GM21723 (cell line): ENCODE measurements around the gene DPH3.

ENCODE experiments used
- ATAC-seq: cut with Tn5 transposase; IDR thresholded peaks from one replicate; pipeline ENCODE4 v1.9.1; 2021; ENCODE audit warnings: mild to moderate bottlenecking, moderate library complexity; ENCODE audit not compliant: unreplicated experiment

DPH3 gene

DNA sequence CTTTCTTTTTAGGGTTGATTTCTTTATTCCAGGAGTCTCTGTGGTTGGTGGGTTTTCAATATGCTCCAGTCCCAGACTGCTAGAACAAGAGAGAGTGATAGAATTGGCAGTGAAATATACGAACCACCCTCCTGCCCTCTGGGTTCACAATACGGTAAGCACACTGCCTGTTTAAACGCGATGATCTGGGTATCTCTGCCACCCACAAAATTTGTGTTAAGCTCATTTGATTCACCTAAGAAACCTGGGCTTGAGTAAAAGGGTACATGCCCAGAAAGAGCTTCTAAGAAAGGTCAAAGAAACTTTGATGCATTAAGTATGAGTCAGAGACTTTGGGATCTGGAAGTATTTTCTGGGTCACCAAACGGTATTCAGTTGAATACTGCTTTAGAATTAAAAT lies 30.1 kb upstream of the DPH3 start:
- ATAC-seq, result no peak

- peak; percentile 43 for ATAC-seq
These were observed 26.1 kb upstream of the DPH3 start for GRCh38 chr3:16290827-16291196.

DNA sequence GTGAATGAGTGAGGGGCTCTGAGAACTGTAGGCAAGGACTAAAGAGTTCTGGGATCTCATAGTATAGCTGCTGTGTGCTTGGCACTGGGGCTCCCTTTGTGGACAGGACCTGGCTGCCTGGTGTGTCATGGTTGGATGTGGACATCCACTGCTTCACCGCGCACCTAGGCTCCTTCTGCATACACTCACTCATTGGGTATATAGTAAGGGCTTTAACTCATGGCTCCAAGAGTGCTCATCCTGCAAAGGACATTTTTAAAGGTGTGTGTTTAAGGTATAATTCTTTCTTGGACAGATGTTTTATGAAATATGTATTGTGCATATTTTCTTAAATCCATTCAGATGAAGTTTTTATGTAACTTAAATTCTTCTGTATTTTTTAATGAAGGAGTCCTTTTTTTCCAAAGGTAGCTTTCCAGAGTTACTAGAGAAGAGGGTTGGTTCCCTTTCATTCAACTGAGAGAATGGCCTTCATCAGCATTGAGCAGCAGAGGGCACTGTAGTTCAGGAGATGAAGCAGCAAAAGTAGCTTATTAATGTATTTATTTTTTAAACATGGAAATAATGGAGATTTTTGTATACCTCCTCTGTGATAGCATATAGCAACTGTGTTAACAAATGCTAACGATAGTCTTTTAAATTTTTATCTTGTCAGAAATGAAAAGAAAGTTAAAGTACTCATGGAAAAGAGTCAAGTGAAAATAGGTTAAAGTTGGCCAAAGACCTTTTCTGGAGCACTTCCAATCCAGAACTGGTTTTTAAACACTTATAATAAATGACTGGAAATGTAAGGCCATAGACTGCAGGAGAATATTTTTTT lies 25.5 kb upstream of the DPH3 start:
- ATAC-seq, result no peak

DNA sequence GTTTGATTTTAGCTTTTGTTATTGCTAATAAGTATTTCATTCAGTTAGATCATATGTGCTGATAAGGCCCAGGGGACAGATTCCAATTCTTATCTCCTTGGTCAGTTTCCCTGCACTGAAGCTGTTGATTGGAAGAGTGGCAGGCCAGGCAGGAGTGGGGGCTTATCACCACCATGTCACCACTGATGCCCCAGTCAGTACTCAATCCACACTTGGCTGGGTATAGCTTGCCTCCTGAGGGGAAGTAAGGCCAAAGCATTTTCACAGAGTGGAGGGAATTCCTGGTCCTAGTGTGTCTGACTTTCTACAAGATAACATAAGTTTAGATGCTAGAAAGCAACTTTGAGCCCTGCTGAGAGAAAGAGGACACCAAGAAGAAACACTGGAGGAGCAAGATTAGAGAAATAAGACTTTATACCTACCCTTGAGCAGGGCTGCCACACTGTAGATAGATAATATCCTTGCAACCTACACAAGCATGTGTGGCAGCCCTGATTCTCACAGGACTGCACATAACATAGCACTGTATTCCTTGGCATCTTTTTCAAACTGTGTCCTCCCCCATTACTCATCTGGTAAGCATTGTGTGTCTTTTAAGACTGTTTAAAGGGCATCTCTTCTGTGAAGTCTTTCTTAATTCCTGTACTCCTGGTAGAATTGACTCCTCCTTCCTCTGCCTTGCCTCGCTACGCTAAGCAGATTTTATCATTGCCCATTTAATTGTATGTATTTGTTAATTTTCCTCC lies 24.6 kb upstream of the DPH3 start:
- ATAC-seq, result no peak

DNA sequence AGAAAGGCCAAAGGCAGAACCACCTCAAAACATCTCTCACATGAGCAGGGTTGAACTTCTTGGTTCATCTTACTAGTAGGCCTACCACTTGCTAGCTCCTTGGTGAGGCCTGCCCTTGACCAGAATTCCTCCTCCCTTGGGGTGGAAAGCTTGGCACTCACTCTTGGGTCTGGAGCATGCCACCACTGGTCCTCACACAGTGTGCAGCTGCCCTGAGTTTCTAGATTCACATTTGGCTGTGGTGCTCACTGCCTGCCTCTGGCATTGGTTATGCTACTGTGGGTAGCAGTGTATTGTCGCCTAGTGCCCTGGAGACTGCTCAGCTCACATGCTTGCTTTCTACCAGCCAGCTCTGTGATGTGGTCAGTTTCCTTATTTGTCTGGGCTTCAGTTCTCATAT lies 23.9 kb upstream of the DPH3 start:
- no peak for ATAC-seq

GRCh38 chr3:16286751-16287543 lies 22.2 kb upstream of the DPH3 start:
- no peak for ATAC-seq

GRCh38 chr3:16286161-16286560 lies 21.4 kb upstream of the DPH3 start:
- ATAC-seq, result peak; percentile 66

DNA sequence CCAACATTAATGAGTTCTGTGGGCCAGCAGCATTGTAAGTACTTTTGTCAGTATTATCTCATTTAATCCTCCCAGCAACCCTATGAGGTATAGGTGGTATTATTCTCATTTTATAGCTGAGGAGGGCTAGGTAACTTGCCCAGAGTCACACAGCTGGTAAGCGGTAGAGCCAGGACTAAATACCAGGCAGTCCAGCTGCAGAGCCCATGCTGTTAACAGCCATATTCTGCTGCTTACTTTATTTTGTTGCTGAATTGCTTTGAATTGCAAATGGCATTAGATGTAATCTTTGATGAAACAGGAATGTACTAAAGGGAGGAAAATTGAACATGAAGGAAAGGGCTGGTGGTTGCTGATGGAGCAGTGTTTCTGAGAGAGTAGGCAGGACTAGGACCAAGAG lies 19.9 kb upstream of the DPH3 start:
- no peak for ATAC-seq

- no peak for ATAC-seq
These were observed 15.9 kb upstream of the DPH3 start for GRCh38 chr3:16280671-16281070.

GRCh38 chr3:16279010-16279801 lies 14.5 kb upstream of the DPH3 start:
- no peak for ATAC-seq

- no peak for ATAC-seq
These were observed 12.7 kb upstream of the DPH3 start for GRCh38 chr3:16277471-16277870.

DNA sequence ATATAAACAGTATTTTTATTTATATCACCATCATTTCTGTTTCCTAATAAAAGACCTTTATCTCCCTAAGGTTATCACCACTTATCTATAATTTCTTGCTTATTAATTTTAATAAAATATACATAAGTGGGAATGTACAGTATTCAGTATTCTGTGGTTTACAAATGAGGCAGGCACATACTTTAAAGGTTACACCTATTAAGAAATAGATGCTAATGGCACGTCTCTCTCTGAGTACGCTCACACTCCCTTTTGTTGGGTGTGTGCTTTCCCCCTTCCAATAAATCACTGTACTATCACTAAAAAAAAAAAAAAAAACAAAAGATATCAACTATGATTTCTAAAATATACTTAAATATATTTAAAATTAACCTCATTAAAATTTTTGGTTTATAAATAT lies 9.1 kb upstream of the DPH3 start:
- no peak for ATAC-seq

GRCh38 chr3:16272588-16272987 lies 7.8 kb upstream of the DPH3 start:
- no peak for ATAC-seq

DNA sequence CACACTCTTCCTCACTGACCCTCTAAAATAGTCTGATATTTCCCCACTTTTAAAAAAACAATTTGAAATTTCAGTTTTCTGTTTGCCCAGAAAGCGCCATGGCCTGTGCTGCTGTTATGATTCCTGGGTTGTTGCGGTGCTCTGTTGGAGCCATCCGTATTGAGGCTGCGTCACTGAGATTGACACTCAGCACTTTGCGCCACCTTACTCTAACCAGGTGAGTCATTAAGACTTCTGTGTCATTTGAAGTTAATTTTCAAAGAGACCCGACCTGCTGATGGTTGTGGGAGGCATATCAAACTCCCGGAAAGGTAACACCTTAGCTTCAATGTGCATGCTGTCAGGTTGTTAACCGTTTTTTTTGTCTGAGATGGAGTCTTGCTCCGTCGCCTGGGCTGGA lies 6.1 kb upstream of the DPH3 start:
- ATAC-seq, result no peak

DNA sequence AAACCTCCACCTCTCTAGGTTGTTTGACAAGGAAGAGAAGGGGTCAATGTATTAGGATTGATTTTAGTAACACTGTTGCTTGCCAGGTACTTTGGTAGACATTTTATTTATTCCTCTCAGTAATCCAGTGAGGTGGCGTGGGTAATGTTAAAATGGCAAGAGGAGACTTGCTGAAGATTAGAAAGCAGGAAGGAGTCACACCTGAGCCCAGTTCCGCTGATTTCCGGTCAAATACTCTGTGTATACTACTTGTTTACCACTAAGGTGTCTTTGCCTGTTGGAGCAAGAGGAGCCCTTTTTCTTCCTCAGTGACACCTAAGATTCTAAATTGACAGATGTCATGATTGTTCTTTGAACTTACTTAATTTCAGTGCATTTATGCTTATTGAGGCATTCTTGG lies 2.0 kb upstream of the DPH3 start:
- ATAC-seq, result no peak

DNA sequence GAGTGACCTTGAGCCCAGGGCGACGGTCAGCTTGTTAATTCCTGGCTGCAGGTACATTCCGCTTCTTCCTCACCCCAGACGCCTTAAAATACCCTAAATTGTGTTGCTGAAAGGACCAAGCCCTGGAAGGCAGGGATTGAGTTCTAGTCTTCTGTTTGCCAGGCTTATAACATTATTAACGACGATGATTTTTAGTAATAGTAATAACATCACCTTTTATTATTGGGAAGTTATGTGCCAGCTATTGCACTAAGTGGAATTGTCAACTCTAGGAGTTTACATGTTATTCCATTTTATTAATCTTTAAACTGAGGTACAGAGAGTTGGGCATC lies 678 bp upstream of the DPH3 start:
- ATAC-seq, result no peak

GRCh38 chr3:16264174-16264707 lies 502 bp downstream of the DPH3 start:
- peak; percentile 7 for ATAC-seq

DNA sequence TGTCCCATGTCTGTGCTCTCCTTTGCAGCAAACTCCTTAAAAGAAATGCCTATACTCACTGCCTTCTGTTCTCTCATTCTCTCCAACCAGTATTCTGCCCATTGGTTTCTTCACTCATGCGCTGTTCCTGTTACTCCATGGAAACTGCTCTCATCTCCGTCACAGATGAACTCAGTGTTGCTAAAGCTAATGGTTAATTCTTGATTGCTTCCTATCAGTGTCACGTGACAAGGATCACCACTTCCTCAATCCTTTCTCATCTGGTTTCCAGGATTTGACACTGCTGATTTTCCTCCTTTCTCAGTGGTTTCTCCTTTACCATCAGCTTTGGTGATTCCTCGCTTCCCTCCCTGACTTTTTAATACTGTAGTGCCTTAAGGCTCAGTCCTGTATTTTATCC lies 2.6 kb downstream of the DPH3 start:
- no peak for ATAC-seq

- no peak for ATAC-seq
These were observed 4.7 kb downstream of the DPH3 start for GRCh38 chr3:16260046-16260445.

DNA sequence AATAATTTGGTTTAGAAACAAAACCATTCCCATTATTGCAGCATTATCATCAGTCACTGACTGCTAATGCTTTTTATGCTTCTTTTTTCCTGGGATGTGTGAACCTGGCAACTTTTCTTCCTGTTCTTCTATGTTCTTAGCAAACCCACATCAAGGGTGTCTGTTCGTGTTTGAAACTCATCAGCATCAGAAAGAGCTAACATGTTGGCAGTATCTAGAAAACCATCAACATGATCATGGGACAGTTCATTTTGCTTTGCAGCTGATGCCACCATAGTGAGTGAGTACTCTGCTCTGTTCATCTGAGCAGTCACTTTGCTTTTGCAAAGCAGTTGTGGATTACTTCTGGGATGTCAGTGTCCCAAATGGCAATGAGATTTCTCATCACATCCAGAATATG lies 5.9 kb downstream of the DPH3 start:
- no peak for ATAC-seq

DNA sequence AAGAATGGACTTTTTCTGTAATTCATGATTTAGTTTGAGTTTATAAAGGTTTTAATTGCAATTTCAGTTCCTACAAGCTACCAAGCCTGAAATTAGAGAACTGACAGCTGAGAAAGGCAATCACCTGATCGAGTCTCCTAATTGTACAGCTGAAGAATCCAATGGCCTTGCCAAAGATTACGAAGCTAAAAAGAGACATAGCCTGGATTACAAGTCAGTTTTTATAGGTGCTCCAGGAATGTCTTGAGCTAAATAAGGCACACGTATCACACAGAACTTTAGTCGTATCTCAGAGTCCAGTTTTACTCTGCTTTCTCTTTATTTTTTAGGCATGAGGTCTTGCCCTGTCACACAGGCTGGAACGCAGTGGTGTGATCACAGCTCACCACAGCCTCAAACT lies 6.6 kb downstream of the DPH3 start:
- ATAC-seq, result no peak
